Activated gamma-delta T cell treated with anti-CD3 and anti-CD28 coated beads, Interleukin-2, amount 50 U/mL, for 16 hours (primary cell): ENCODE results near the gene GFER.
A peak's percentile ranks its signal among the peaks of the same experiment; 100 is the strongest.
"Not testable (repeated sequence)": the region's sequence is repeated elsewhere in the genome, so short reads cannot be mapped to it uniquely, and the experiment has no call there.

ENCODE experiments used
- DNase-seq: peaks from one replicate; pipeline ENCODE4 v3.0.0-alpha.2; 2020; ENCODE audit warnings: low read depth

Gene GFER

GRCh38 chr16:1957434-1958142 lies 26.4 kb upstream of the GFER start:
- not testable (repeated sequence) for DNase-seq

- DNase-seq, result not testable (repeated sequence)
Observed at GRCh38 chr16:1958143-1958491, 25.9 kb upstream of the GFER start.

DNA sequence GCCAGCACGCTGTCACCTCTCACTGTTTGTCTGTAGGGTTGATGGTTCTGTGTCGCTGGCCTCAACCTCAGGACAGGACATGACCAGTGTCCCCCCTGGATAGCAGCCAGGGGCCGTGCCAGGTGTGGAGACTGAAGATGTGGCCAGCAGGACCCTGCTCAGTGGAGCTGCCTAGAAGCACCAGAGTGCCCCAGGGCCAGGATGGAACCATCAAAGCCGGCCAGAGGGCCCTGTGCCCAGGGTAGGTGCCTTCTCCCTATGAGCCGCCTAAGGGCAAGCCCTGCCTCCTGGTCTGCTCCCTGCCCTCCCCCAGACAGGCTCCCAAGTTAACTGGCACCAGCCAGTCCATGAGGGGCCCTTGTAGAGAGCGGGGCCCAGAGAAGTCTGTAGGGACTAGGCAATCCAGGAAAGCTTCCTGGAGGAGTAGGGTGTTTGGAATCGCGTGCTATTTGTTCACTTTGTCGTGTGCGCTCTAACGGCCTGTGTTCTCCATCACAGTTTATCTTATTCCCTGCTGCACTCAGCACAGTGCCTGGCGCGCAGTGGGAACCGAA lies 25.2 kb upstream of the GFER start:
- no peak for DNase-seq

DNA sequence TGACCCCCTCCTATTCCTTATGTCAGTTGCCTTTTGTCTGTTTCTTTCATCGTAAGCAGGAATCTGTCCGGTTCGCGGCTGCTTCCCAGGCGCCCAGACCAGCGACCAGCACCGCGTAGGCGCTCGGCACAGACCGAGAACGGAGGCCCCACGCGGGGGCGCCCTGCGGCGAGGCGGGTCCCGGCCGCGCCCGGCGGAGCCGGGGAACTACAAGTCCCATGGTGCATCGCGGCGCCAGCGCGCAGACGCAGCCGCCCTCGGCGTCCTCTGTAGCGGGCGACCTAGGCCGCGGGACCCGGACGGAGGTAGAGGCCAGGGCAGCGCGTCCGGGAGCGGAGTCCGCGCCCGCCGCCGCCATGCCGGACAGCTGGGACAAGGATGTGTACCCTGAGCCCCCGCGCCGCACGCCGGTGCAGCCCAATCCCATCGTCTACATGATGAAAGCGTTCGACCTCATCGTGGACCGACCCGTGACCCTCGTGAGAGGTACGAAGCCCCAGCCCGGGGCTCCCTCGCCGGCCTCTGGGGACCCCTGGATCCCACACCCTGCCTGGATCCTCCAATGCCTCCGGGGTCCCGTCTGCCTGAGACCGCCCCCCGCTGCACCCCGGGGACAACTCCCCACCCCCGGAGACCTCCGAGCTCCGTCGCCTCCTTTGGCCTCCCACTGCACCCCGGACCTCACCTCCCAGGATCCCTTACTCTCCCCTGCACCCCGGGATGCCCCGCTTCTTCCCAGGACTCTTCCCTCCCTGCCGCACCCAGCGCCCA lies 24.5 kb upstream of the GFER start, which contains the start of gene NDUFB10:
NDUFB10 (plus strand) TSS at position 270 of the 771 bp plus-strand sequence; CDS start at position 357, 87 bp downstream.
- DNase-seq, result peak; percentile 88

- DNase-seq, result no peak
Observed at GRCh38 chr16:1960665-1961630, 23.0 kb upstream of the GFER start.

DNA sequence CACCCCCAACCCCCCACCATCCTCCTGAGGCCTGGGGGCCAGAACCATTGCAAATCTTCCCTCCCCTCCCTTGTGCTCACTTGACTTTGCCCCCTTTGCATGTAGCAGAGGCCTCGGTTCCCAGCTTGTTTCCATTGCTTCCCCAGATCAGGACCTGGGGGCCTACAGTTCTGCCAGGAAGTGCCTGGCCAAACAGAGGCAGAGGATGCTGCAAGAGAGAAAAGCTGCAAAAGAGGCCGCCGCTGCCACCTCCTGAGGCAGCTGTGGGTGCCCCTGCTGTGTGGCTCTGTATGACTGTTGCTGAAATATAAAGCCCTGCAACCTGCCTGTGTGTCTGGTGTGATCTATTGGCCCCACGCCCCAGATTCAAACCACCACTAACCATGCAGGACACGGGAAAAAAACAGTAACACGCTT lies 22.3 kb upstream of the GFER start:
- DNase-seq, result no peak

DNA sequence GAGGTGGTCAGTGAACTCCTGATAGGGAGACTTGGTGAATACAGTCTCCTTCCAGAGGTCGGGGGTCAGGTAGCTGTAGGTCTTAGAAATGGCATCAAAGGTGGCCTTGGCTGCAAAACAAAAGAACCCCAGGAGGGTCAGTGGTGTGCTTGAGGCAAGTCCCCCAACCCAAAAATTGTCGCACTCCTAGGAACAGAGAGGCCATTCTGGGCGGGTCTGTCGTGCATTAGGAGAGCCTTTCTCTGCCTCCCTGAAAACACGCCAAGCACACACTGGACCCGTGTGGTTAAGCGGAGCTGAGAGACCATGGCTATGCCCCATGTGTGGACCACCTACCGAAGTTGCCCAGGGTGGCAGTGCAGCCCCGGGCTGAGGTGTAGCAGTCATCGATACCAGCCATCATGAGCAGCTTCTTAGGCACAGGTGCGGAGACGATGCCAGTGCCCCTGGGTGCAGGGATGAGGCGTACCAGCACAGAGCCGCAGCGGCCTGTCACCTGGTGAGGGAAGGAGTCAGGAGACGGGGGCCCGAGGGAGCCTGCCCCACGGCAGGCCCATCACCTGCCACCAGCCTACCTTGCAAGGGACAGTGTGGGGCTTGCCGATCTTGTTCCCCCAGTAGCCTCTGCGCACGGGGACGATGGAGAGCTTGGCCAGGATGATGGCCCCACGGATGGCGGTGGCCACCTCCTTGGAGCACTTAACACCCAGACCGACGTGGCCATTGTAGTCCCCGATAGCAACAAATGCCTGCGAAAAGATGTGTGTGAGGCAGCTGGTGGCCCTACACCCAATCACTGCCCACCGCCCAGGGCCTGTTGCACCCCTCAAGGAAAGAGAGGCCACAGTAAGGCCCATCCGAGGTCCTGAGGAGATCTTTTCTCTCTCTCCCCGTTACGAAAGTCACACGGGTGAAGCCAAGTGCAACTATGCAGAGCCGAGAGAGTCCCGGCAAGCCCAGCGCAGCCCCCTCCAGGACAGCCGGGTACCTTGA lies 21.5 kb upstream of the GFER start:
- not testable (repeated sequence) for DNase-seq

GRCh38 chr16:1963806-1964505 lies 20.0 kb upstream of the GFER start:
- DNase-seq, result no peak

- peak; percentile 95 for DNase-seq
Observed at GRCh38 chr16:1964506-1965395, 19.2 kb upstream of the GFER start, which contains the start of gene RPS2. Gene RPS2 (minus strand): TSS chr16:1964826. CDS start chr16:1964625, 201 bp downstream.

DNA sequence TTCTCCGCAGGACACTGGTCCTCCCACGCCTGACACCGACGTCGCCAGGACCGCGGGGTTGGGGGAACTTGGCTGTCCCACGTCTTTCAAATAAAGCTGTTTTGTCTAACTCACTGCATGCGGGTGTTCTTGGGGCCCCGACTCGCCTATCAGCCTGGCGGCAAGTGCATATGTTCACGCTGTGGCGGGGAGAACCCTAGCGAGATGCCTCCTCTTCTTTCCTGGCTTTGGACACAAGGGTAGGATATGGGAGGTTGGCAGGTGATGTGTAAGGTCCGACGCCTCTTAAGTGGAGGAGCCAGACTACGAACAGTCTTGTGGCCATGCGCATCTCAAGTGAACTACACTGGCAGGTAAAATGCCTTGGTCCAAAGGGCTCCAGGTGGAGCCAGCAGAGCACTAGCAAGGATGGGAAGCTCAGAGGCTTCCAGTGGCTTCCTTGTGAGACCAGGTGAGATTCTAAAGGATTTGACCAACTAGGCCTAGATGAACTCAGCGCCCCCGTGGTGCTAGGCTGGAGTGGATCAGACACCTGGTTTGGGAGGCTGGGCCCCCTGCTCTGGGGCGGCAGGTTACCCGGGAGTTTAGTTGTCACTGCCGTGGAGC lies 18.5 kb upstream of the GFER start:
- no peak for DNase-seq

GRCh38 chr16:1966460-1966859 lies 17.5 kb upstream of the GFER start, which contains the start of gene RNF151:
Gene RNF151 (plus strand): TSS chr16:1966856. CDS start chr16:1966882, 26 bp downstream.
- no peak for DNase-seq

DNA sequence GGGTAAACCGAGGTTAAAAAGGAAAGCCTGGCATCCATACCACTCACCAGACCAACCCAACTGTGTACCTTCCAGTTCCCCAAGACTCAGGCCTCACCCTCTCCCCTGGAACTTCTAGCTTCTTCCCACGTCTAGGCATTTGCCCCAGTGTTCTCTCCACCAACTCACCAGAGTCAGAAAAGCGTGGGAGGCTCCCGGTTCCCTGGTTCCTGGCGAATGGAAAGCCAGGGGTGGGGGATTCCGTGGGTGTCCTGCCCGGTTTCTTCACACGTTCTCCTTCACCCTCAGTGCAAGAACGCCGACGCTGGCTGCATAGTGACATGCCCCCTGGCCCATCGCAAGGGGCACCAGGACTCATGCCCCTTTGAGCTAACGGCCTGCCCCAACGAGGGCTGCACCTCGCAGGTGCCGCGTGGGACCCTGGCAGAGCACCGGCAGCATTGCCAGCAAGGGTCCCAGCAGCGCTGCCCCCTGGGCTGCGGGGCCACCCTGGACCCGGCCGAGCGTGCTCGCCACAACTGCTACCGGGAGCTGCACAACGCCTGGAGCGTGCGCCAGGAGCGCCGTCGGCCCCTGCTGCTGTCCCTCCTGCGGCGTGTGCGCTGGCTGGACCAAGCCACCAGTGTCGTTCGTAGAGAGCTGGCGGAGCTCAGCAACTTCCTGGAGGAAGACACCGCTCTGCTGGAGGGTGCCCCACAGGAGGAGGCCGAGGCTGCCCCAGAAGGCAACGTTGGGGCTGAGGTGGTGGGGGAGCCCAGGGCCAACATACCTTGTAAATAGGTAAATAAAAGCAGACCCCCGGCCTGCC lies 15.6 kb upstream of the GFER start:
- DNase-seq, result no peak

- peak; percentile 97 for DNase-seq
Observed at GRCh38 chr16:1971796-1972489, 12.1 kb upstream of the GFER start, which contains the start of gene TBL3. Gene TBL3 (plus strand): TSS chr16:1972053. CDS start chr16:1972165, 112 bp downstream.

- no peak for DNase-seq
Observed at GRCh38 chr16:1972490-1972877, 11.5 kb upstream of the GFER start.

- DNase-seq, result no peak
Observed at GRCh38 chr16:1973461-1974156, 10.4 kb upstream of the GFER start.
